WTC11 (cell line): ENCODE results near the gene PTX4. TPM values are rescaled to one million over a fixed set of nuclear protein-coding genes. Genes with fewer than 3 reads are reported as not detected.

Source experiments
- ATAC-seq: fragments of 200-7000 bp; cut with Tn5 transposase; 2 replicates; pipeline ENCODE4 v1.10.0; 2021; ENCODE audit warnings: mild to moderate bottlenecking, moderate library complexity
- CTCF ChIA-PET: fragments of 300-600 bp; sonication (Branson Sonifier 250); formaldehyde crosslinking; loops from one replicate; lab custom pipeline; 2021; ENCODE audit warnings: antibody characterized with exemption; lab: Charles Lee
- POLR2A ChIA-PET: fragments of 350-600 bp; sonication (Branson Sonifier 250); formaldehyde crosslinking; loops from one replicate; lab custom pipeline; 2021; ENCODE audit warnings: antibody characterized with exemption; lab: Charles Lee
- DNase-seq: peaks from one replicate; pipeline ENCODE4 v3.0.0; 2021; ENCODE audit warnings: low spot score
- H3K27ac Mint-ChIP-seq: 2 replicates; pipeline ENCODE4 v1.8.0; 2021; ENCODE audit warnings: mixed read lengths
- H3K27me3 Mint-ChIP-seq: 2 replicates; pipeline ENCODE4 v1.8.0; 2021; ENCODE audit warnings: low read depth, mild to moderate bottlenecking, moderate library complexity, mixed read lengths
- H3K36me3 Mint-ChIP-seq: 2 replicates; pipeline ENCODE4 v1.8.0; 2021; ENCODE audit warnings: mixed read lengths
- H3K4me1 Mint-ChIP-seq: 2 replicates; pipeline ENCODE4 v1.8.0; 2022; ENCODE audit warnings: mixed read lengths
- H3K4me3 Mint-ChIP-seq: 2 replicates; pipeline ENCODE4 v1.8.0; 2021; ENCODE audit warnings: mild to moderate bottlenecking, moderate library complexity, mixed read lengths
- H3K9me3 Mint-ChIP-seq: 2 replicates; pipeline ENCODE4 v1.8.0; 2021; ENCODE audit warnings: mixed read lengths
- CDX4 ChIP-seq: fragments of 250-450 bp; sonication (Bioruptor Pico); IDR thresholded peaks from 2 replicates; pipeline ENCODE4 v1.9.0; 2021; ENCODE audit warnings: moderate library complexity, mild to moderate bottlenecking, inconsistent platforms, borderline replicate concordance
- CREB1 ChIP-seq: sonication (generic); formaldehyde crosslinking; IDR thresholded peaks from 2 replicates; pipeline ENCODE4 v1.8.0; 2023; ENCODE audit warnings: mild to moderate bottlenecking, missing genetic modification reagents
- EMX1 ChIP-seq: fragments of 250-450 bp; sonication (Bioruptor Pico); IDR thresholded peaks from 2 replicates; pipeline ENCODE4 v1.8.0; 2021; ENCODE audit warnings: mild to moderate bottlenecking
- FOXJ3 ChIP-seq: sonication (generic); formaldehyde crosslinking; IDR thresholded peaks from 2 replicates; pipeline ENCODE4 v1.9.0; 2021; ENCODE audit warnings: missing genetic modification reagents, mild to moderate bottlenecking, borderline replicate concordance
- FOXK1 ChIP-seq: sonication (generic); formaldehyde crosslinking; IDR thresholded peaks from 2 replicates; pipeline ENCODE4 v1.8.0; 2022; ENCODE audit warnings: mild to moderate bottlenecking, moderate library complexity, missing genetic modification reagents
- FOXP4 ChIP-seq: sonication (generic); formaldehyde crosslinking; IDR thresholded peaks from 2 replicates; pipeline ENCODE4 v1.8.0; 2022; ENCODE audit warnings: mild to moderate bottlenecking, missing genetic modification reagents
- GABPB1 ChIP-seq: sonication (generic); formaldehyde crosslinking; IDR thresholded peaks from 2 replicates; pipeline ENCODE4 v1.8.1; 2023; ENCODE audit warnings: mild to moderate bottlenecking, missing genetic modification reagents
- IRF1 ChIP-seq: sonication (generic); formaldehyde crosslinking; IDR thresholded peaks from 2 replicates; pipeline ENCODE4 v1.8.0; 2023; ENCODE audit warnings: missing genetic modification reagents
- MLX ChIP-seq: sonication (generic); formaldehyde crosslinking; IDR thresholded peaks from 2 replicates; pipeline ENCODE4 v1.8.1; 2023; ENCODE audit warnings: mild to moderate bottlenecking, missing genetic modification reagents, moderate library complexity
- MYBL2 ChIP-seq: sonication (generic); formaldehyde crosslinking; IDR thresholded peaks from 2 replicates; pipeline ENCODE4 v1.8.1; 2023; ENCODE audit warnings: mild to moderate bottlenecking, moderate library complexity, missing genetic modification reagents
- NFYB ChIP-seq: sonication (generic); formaldehyde crosslinking; conservative IDR thresholded peaks from 2 replicates; pipeline ENCODE4 v1.8.0; 2022; ENCODE audit warnings: low read depth, missing genetic modification reagents
- ZNF138 ChIP-seq: sonication (generic); formaldehyde crosslinking; conservative IDR thresholded peaks from 2 replicates; pipeline ENCODE4 v1.8.1; 2022; ENCODE audit warnings: mild to moderate bottlenecking, moderate library complexity, missing genetic modification reagents
- ZNF396 ChIP-seq: fragments of 250-450 bp; sonication (Bioruptor Pico); IDR thresholded peaks from 2 replicates; pipeline ENCODE4 v1.8.0; 2021; ENCODE audit warnings: mild to moderate bottlenecking, moderate library complexity, borderline replicate concordance
- ZNF416 ChIP-seq: fragments of 250-450 bp; sonication (Bioruptor Pico); IDR thresholded peaks from 2 replicates; pipeline ENCODE4 v1.9.0; 2021; ENCODE audit warnings: mild to moderate bottlenecking, inconsistent platforms
- ZNF512 ChIP-seq: sonication (generic); formaldehyde crosslinking; IDR thresholded peaks from 2 replicates; pipeline ENCODE4 v1.8.1; 2022; ENCODE audit warnings: missing genetic modification reagents, borderline replicate concordance
- total RNA-seq: library from RNA; stranded (reverse); gene quantifications from 3 replicates; pipeline ENCODE4 v1.2.3, GENCODE V29; 2021
- TF ChIP-seq, protein P1 (sequence below): sonication (generic); formaldehyde crosslinking; IDR thresholded peaks from 2 replicates; pipeline ENCODE4 v1.8.0; 2023; ENCODE audit warnings: mild to moderate bottlenecking, missing genetic modification reagents
- TF ChIP-seq, protein P2 (sequence below): sonication (generic); formaldehyde crosslinking; conservative IDR thresholded peaks from 2 replicates; pipeline ENCODE4 v1.8.1; 2022; ENCODE audit warnings: mild to moderate bottlenecking, missing genetic modification reagents
- TF ChIP-seq, protein P3 (sequence below): sonication (generic); formaldehyde crosslinking; IDR thresholded peaks from 2 replicates; pipeline ENCODE4 v1.8.1; 2023; ENCODE audit warnings: mild to moderate bottlenecking, missing genetic modification reagents, borderline replicate concordance
- TF ChIP-seq, protein P4 (sequence below): sonication (generic); formaldehyde crosslinking; IDR thresholded peaks from 2 replicates; pipeline ENCODE4 v1.8.1; 2022; ENCODE audit warnings: low read depth, missing genetic modification reagents, borderline replicate concordance
- TF ChIP-seq, protein P5 (sequence below): sonication (generic); formaldehyde crosslinking; IDR thresholded peaks from 2 replicates; pipeline ENCODE4 v1.8.0; 2022; ENCODE audit warnings: mild to moderate bottlenecking, missing genetic modification reagents

PTX4 gene
- total RNA-seq, 1 experiment from 2014 or later: 0.26 TPM

DNA sequence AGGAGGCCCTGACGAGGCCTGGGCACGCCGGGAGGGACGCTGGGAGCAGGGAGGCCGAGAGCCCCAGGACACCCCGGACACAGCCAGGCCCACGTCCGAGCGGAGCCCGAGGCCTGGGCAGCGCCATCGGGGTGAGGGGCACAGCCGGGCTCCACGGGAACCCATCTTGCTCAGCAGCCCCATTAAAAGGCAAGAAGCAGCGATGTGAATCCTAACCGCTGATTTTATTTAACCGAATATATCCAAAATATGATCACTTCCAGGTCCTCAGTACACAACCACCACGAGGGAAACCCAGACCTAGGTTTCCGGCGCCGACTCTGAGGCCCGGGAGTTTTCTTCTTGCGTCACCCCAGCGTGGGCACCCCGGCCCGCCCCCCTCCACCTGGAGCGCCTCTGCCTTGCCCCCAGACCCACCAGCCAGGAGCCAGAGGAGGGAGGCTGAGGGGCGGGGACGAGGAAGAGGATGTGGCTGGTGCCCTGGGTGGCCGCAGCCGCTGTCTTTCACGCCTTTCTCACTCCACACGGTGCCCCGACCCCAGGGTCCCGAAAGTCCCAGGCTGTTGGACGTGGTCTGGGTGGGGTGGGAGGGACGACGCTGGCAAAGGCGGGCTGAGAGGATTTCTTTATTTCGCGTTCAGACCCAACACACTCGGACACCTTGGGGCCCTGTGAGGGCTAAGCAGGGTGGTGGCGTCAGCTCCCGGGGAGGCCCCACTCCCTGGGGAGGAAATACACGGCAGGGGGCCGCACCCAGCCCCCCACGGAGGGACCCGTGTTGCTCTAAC is 43.8 kb downstream of the PTX4 start:
- Mint-ChIP-seq H3K27ac (no peak overlapping the region), H3K36me3 (no peaks in the 10 kb centered on the region), H3K4me3 (no peak overlapping the region), H3K9me3 (no peaks in the 10 kb centered on the region), H3K27me3 (no peaks in the 10 kb centered on the region), H3K4me1 (no peaks in the 10 kb centered on the region)
- POLR2A ChIA-PET: no interaction called here
- no peak for TF ChIP-seq EMX1
- TF ChIP-seq FOXK1 (CRISPR knock-in tag): no peak
- TF ChIP-seq, protein P1, sequence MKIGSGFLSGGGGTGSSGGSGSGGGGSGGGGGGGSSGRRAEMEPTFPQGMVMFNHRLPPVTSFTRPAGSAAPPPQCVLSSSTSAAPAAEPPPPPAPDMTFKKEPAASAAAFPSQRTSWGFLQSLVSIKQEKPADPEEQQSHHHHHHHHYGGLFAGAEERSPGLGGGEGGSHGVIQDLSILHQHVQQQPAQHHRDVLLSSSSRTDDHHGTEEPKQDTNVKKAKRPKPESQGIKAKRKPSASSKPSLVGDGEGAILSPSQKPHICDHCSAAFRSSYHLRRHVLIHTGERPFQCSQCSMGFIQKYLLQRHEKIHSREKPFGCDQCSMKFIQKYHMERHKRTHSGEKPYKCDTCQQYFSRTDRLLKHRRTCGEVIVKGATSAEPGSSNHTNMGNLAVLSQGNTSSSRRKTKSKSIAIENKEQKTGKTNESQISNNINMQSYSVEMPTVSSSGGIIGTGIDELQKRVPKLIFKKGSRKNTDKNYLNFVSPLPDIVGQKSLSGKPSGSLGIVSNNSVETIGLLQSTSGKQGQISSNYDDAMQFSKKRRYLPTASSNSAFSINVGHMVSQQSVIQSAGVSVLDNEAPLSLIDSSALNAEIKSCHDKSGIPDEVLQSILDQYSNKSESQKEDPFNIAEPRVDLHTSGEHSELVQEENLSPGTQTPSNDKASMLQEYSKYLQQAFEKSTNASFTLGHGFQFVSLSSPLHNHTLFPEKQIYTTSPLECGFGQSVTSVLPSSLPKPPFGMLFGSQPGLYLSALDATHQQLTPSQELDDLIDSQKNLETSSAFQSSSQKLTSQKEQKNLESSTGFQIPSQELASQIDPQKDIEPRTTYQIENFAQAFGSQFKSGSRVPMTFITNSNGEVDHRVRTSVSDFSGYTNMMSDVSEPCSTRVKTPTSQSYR (CRISPR knock-in tag): no peak
- TF ChIP-seq, protein P2, sequence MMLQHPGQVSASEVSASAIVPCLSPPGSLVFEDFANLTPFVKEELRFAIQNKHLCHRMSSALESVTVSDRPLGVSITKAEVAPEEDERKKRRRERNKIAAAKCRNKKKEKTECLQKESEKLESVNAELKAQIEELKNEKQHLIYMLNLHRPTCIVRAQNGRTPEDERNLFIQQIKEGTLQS (CRISPR knock-in tag): no peak
- TF ChIP-seq, protein P3, sequence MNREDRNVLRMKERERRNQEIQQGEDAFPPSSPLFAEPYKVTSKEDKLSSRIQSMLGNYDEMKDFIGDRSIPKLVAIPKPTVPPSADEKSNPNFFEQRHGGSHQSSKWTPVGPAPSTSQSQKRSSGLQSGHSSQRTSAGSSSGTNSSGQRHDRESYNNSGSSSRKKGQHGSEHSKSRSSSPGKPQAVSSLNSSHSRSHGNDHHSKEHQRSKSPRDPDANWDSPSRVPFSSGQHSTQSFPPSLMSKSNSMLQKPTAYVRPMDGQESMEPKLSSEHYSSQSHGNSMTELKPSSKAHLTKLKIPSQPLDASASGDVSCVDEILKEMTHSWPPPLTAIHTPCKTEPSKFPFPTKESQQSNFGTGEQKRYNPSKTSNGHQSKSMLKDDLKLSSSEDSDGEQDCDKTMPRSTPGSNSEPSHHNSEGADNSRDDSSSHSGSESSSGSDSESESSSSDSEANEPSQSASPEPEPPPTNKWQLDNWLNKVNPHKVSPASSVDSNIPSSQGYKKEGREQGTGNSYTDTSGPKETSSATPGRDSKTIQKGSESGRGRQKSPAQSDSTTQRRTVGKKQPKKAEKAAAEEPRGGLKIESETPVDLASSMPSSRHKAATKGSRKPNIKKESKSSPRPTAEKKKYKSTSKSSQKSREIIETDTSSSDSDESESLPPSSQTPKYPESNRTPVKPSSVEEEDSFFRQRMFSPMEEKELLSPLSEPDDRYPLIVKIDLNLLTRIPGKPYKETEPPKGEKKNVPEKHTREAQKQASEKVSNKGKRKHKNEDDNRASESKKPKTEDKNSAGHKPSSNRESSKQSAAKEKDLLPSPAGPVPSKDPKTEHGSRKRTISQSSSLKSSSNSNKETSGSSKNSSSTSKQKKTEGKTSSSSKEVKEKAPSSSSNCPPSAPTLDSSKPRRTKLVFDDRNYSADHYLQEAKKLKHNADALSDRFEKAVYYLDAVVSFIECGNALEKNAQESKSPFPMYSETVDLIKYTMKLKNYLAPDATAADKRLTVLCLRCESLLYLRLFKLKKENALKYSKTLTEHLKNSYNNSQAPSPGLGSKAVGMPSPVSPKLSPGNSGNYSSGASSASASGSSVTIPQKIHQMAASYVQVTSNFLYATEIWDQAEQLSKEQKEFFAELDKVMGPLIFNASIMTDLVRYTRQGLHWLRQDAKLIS: no peak
- TF ChIP-seq ZNF396 (CRISPR knock-in tag): no peak
- TF ChIP-seq, protein P4, sequence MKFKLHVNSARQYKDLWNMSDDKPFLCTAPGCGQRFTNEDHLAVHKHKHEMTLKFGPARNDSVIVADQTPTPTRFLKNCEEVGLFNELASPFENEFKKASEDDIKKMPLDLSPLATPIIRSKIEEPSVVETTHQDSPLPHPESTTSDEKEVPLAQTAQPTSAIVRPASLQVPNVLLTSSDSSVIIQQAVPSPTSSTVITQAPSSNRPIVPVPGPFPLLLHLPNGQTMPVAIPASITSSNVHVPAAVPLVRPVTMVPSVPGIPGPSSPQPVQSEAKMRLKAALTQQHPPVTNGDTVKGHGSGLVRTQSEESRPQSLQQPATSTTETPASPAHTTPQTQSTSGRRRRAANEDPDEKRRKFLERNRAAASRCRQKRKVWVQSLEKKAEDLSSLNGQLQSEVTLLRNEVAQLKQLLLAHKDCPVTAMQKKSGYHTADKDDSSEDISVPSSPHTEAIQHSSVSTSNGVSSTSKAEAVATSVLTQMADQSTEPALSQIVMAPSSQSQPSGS (CRISPR knock-in tag): no peak
- TF ChIP-seq MLX (CRISPR knock-in tag): no peak
- TF ChIP-seq ZNF512 (CRISPR knock-in tag): no peak
- TF ChIP-seq GABPB1 (CRISPR knock-in tag): no peak
- no peak for TF ChIP-seq NFYB (CRISPR knock-in tag)
- TF ChIP-seq MYBL2 (CRISPR knock-in tag): no peak
- TF ChIP-seq FOXJ3 (CRISPR knock-in tag): no peak
- TF ChIP-seq CREB1 (CRISPR knock-in tag): no peak
- TF ChIP-seq FOXP4 (CRISPR knock-in tag): no peak
- TF ChIP-seq, protein P5, sequence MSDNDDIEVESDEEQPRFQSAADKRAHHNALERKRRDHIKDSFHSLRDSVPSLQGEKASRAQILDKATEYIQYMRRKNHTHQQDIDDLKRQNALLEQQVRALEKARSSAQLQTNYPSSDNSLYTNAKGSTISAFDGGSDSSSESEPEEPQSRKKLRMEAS (CRISPR knock-in tag): no peak
- TF ChIP-seq ZNF138: no peak
- TF ChIP-seq ZNF416 (CRISPR knock-in tag): no peak
- no peak for TF ChIP-seq IRF1 (CRISPR knock-in tag)
- TF ChIP-seq CDX4 (CRISPR knock-in tag): no peak
- no peak for DNase-seq
- CTCF ChIA-PET: interaction anchor here (0.7 to 1.9 kb wide), 3 partner anchors 17 to 279 kb away, joined by 3 to 10 read pairs (median 3); partner anchors contain the start of gene UQCC4
- ATAC-seq: no peak
